Fibroblast of skin of right biceps (primary cell): ENCODE measurements around the gene ATP5MG.
"Not testable (repeated sequence)": the region's sequence is repeated elsewhere in the genome, so short reads cannot be mapped to it uniquely, and the experiment has no call there.

Experiments used
- DNase-seq: peaks from one replicate; pipeline ENCODE4 v3.0.0-alpha.2; 2013

Gene ATP5MG

DNA sequence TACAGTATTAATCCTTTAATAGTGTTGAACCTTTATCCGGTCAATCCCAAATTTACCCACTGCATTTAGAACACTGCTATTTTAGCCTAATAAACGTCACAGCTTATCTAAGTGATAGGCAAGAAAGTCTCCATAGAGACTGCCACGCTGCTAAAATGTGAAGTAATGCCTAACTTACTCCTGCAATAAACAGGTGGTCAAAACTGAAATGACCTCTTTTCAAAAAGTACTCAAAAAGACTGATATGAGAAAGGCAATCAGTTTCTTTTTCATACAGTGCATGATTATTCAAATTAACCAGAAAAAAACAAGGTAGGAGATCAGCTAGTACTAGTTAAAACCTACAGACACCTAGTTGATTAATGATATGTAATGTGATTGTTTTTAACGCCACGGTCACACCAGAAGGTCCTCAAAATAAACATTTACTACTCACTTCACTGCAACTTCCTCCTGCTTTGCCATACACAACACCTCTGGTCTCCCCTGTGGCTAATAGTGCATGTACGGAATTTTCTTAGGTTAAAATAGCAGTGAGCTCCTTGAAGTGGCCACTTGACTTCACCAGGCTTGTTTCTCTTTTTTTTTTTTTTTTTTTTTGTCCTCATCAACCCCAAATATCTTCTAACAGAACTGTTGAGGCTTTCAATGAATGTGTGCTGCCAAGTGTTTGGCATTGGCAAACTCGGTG lies 8.8 kb downstream of the ATP5MG start:
- DNase-seq, result no peak

DNA sequence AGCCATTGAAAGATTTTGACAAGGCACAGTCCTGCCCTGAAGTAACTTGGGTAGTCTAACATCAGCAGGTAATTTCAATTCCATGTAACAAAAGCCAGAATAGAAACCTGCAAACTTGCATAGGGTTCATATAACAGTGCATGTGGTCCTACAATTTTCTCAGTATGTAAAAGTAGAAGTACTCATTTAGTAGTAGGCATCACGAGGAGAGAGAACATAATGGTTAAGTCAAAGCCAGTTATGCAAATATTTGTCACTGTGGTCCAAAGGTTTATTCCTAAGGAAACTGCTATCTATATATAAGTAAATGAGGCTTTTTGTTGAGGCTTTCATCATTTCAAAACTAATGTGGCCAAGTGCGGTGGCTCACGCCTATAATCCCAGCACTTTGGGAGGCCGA lies 10.1 kb downstream of the ATP5MG start:
- DNase-seq, result no peak

DNA sequence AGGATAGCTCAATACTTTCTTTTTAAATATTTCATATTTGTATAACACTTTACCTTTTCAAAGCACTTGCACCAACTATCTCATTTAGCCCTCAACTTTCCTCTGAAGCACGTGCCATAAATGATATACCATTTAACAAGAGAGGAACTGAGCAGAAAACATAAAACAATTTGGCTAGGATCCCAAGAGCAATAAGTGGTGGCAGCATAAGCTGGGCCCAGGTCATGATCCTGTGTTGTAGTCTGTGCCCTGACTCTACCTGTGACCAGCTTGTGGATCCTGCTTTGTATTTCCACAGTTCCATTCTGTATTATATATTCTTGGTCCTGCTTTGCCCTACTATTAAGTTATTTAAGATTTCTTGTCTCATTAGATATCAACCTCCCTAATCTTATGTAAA lies 11.5 kb downstream of the ATP5MG start:
- DNase-seq, result no peak

DNA sequence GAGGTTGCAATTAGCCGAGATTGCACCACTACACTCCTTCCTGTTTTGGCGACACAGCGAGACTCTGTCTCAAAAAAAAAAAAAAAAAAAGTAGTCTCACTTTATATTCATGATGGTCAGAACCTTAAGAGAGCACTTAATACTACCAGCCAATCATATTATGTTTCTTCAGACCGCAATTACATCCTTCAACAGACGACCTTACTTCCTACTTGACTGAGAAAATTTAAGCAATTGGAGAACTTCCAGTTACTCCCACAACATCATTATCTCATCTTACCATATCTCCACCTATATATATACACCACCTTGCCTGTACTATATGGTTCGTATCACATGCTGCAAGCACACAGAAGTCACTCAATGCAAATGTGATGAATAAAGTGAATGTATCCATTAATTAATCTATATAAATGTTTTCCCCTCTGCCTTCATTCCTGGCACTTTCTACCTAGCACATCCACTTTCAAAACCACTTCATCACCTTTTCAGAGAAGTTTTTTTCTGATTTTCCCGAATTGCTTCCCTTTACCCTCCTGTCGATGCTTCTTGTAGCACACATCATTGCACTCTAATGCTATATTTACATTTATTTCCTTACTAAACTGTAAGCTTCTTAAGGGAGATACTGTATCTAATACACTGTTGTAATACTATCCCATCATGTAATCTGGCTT lies 13.8 kb downstream of the ATP5MG start:
- DNase-seq, result no peak

DNA sequence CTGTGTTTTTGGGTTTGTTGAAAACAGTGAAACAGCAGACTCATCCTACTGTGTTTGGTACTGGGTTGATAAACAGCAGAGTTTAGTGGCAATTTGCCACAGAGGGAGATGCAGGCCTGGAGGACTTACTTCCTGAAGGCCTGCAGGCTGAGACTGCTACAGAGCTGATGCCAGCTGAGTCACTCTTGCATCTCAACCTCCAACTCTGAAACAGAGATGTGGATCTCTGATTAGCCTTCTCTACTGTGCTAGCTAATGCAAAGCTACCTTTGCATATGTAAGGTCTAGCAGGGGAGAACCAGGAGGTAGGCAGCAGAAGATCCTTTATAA lies 14.3 kb downstream of the ATP5MG start:
- peak; percentile 92 for DNase-seq

DNA sequence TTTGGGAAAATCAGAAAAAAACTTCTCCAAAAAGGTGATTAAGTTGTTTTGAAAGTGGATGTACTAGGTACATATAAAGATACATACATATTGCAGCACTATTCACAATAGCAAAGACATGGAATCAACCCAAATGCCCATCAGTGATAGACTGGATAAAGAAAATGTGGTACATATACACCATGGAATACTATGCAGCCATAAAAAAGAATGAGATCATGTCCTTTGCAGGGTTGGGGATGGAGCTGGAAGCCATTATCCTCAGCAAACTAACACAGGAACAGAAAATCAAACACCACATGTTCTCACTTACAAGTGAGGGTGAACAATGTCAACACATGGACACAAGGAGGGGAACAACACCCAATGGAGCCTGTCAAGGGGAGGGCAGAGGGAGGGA lies 15.5 kb downstream of the ATP5MG start:
- not testable (repeated sequence) for DNase-seq

DNA sequence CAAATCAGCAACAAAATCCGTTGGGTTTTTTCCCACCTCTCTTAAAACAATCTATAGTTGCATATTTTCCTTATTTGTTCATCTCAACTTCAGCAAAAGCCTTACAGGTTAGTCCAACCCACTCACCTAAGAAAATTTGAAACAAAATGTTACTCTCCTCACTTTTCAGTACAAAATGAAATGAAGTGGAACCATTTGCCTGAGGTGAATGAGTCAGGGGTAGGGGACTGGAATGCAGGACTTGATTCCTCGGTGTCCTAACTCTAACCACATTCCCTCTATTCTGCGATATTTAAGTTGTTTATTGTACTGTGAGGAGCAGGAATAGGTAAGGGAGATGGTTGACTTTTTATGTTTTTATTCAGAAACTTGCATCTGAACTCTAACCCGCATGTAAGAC lies 16.4 kb downstream of the ATP5MG start:
- DNase-seq, result no peak

DNA sequence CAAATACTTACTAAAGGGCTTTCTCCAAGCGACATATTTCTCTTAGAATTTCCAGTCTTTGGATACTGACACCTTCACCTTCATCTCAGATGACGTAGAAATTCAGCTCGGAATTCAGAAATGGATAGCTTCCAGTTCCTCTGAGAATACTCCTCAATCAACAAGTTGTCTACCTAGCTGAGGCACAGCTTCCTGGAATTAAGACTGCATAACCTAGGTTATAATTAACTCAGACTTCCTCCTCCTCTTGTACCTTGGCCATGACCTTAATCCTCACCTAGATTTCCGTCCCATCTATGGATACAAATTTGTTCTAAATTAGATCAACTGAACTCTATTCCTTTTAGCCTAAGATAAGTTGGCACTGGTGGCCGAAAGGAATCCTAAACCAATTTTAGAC lies 17.4 kb downstream of the ATP5MG start:
- no peak for DNase-seq

DNA sequence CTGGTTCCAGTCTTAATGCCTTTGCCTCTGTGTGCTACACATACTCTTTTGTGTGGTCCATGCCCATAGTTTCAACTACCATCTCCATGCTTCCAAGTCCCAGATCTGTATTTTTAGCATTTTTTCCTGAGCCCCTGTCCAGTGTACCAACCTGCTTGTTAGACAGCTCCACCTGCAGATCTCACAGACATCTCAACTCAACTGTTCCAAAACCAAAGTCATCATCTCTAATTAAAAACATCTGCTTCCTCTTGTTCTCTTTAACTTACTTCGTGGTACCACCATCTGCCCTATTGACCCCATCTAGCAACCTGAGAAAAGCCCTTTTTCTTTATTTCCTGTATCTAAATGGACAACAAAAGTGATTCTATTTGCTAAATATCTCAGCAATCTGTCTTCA lies 26.3 kb downstream of the ATP5MG start:
- DNase-seq, result no peak

DNA sequence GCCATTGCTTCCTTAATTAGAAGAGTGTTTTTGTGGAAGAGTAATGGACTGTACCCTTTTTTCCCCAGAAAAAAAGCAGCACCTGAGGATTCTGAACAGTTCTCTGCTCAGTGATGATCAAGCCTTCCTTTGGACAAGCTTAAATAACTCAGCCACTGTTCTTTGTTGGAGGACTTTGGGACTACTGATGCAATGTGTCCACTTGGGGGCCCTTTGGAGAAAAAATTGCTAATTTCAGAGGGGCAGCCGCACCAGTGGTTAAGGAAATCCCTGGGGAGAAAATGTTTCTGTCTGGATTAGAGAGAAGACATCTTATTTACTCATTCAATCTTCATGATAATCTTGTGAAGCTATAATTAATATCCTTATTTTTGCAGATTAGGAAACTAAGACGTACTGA lies 29.6 kb downstream of the ATP5MG start:
- DNase-seq, result no peak

DNA sequence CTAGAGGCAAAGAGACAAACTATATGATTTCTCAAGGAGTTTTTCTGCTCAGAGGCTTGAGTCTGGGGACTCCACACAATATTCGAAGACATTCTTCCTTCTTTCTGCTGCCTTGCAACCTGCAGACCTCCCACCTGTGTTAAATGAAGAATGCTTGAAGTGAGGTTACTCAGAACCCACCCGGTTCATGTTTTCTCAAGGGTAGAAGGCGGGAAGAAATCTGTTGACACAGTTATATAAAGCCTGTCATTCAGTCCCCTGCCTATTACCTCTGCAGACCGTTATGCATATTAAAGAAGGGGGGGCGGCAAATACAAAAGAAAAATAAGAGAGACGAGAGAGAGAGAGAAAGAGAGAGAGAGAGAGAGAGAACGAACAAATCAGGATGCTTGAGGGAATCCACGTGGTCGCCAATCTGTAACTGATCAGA lies 32.7 kb downstream of the ATP5MG start:
- peak; percentile 50 for DNase-seq

DNA sequence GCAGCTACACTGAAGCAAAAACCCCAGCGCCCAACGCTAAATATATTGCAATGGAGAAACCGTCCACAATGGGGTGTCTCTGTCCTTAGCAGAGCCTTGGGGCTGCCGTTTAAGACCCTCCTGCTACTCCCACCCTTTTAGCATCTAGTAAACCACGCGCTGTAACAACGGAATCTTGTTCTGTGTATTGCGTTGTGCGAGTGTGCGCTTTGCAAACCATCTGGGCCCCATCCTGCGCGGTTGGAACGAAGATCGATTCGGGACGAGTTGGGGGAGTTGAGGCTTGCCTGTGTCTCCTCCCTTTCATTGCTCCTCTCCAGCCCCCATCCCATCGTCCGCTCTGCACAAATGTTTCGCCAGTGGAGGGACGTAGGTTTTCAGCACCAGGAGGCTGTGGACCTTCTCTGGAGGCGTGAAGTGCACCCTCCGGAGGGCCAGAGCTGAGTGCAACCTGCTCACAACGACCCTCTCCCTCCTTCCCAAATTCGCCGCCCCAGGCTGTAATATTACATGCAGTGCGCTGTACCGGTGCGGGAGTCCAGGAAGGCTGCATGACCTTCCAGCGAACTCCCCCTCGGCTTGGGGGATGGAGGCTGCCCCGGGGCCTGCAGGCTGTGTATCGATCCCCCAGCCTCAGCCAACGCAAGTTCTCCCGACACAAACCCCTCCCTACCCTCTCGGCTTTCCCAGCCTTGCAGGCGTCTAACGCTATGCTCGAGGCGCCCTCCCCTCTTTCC lies 33.3 kb downstream of the ATP5MG start:
- peak; percentile 31 for DNase-seq

DNA sequence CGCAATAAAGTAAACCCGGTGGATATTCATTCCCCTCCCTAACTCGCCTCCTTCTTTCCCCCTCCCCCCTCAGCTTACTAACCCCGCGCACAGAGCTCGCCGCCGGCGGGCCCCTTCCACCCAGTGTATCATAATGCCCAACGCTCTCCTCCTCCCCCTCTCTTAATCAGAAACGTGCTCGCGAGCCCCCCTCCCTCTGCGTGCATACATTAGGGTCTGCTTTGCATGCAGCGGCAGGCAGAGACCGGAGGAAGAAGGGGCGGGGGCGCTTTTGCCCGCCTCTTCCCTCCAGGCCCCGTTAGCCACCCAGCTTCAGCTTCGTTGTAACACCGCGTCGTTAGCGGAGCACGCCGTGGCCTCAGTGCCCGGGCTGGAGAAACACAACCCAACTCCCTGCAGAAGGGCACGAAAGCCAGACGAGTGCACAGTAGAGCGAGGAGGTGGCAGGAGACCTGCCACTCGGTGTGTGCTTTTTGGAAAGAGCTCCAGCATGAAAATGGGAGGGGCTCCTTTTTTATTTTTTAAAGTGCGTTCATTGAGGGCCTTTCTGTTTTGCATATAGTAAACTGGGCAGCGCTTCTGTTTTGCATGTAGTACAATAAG lies 34.0 kb downstream of the ATP5MG start:
- DNase-seq, result peak; percentile 58

DNA sequence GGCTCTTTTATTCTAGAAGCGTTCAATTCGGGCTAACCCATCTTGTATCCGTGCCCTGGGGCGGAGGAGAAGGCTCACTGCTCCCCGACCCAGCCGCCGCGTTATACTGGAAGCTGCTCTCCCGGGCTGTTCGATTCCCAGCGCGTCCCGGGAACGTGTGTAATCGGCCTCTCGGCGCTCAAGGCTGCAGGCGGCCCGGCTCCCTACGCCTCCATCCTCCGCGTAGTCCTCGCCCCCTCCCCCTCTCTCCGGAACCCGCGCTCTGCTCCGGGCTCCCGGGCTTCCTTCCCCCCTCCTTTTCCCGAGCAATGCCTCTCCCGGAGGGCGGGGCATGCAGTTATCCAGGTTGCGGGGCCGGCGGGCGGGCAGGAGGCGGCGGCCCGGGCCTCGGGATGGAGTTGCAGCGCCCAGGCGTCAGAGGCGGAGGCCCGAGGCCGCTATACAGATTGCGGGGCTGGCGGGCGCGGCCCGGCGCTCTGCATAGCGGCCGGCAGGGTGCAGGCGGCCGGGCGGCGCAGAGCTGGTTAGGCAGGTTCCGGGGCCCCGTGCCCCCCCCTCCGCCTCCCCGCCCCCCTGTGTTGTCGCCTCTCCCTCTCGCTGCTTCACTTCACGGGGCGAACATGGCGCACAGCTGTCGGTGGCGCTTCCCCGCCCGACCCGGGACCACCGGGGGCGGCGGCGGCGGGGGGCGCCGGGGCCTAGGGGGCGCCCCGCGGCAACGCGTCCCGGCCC lies 34.7 kb downstream of the ATP5MG start, which contains the start of gene KMT2A:
TSS of gene KMT2A (plus strand) at position 600 of the 732 bp plus-strand sequence. CDS start at position 621, 21 bp downstream.
- DNase-seq, result peak; percentile 99

DNA sequence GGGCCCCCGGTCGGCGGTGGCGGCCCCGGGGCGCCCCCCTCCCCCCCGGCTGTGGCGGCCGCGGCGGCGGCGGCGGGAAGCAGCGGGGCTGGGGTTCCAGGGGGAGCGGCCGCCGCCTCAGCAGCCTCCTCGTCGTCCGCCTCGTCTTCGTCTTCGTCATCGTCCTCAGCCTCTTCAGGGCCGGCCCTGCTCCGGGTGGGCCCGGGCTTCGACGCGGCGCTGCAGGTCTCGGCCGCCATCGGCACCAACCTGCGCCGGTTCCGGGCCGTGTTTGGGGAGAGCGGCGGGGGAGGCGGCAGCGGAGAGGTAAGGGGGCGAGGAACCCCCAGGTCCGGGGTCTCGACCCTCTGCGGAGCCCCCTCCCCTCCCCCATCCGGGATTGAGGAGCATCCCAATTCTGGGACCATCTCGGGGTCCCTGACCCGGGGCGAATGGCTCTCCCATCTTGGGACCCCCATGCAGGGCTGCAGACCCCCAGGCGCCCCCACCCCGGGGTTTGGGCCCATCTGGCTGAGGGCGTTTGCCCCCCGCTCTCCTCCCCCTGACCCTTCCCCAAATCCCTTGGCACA lies 35.3 kb downstream of the ATP5MG start:
- DNase-seq, result peak; percentile 22

DNA sequence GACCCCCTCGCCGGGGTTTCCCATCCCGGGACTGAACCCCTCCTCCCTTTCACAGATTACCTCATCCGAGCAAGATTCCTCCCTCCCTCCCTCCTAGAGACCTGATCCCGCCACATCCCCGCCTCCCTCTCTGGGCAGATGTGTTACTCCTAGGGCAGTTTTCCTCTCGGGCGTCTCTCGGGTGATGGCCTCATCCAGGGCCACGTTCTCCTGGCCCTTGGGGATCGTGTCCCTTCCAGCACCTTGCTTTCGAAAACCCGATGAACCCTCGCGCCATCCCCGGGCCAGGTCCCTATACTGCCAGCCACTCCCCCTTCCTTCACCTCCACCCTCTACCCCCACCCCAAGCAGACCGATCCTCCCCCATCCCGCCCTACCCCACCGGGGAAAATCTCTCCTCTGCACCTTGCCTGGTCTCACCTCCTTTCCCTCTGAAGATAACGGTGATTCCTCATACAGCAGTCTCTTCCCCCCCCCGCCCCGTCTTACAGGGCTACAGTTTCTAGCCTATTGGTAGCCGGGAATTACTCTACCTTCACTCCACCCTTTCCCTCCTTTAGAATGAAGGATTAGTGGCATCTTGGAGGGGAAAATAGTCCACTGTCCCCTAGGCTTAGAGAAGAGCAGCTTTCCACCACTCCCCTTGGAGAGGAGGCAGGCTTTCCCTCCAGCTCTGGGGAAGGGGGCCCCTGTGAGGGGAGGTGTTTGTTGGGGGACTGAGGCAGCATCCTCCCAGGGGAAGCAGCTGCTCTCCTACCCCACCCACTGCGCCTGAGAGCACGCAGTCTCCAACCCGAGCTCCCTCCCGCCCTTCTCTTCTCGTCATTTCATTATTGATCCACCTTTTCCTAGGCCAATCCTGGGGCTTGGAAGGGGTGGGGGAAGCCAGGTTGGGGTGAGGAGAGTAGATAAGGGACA lies 36.1 kb downstream of the ATP5MG start:
- peak; percentile 47 for DNase-seq

DNA sequence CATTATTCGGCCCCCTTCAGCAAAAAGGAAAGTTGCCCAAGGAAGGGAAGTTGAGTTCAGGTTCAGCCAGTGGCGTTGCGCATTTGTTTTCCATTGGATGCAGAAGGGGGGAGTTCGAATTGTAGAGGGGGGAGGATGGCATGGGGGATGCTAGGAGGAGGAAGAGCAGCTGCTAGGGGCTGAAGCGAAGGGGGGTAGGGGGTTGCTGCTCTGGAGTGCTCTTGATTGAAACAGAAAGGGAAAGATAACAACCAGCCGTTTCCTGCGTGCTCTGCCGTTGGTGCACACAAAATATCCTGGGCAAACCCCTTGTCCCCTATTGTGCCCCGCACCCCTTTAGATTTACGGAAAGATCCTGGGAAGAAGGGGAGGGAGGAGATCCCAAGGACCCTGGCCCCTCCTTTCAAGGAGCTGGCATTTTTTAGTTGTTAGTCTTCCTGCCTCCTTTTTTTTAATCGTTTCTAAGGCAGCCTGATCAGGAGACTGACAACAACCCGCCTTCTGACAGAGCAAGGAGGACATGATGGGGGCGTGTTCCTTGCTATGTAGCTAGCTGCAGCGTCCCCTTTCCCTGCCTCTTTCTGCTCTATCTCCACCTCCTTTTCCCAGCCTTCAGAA lies 37.0 kb downstream of the ATP5MG start:
- peak; percentile 78 for DNase-seq

DNA sequence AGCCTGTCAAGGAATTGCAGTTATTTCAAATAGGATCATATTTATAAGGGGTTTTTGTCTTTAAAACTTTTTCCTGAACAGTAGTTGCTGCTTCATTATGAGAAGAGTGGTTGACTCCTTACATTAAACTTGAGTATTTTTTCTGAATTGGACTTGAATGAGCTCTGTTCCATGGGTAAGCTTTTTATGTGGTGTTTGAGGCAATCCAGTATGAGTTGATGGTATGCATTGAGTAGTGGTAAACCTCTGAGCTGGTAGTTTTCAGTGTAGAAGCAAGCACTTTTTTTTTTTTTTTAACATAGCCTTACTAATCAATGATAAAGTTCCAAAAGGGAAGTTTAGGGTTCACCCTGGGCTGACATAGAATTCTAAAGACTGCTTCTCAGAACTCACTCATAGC lies 38.2 kb downstream of the ATP5MG start:
- no peak for DNase-seq

DNA sequence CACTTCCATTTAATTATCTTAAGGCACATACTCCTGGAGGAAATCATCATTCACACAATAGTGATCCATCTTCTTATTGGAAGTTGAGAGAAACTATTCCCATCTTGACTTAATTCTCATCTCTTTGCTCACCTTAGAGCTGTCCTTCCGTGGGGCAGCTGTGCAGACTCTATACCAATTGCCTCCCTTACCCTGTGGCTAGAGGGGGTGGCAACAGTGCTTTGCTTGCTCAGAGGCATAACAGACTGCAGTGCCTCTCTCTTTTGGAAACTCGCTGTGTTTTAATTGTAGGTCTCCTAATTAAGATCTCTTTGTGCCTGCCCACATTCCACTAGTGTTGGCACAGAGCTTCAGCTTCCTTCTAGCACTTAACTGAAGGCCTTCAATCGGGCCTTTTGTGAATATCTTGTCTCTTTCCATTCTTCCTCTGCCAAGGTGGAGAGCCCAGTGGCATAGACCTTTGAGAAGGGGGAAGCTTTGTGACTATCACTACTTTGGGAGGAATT lies 40.4 kb downstream of the ATP5MG start:
- DNase-seq, result no peak

DNA sequence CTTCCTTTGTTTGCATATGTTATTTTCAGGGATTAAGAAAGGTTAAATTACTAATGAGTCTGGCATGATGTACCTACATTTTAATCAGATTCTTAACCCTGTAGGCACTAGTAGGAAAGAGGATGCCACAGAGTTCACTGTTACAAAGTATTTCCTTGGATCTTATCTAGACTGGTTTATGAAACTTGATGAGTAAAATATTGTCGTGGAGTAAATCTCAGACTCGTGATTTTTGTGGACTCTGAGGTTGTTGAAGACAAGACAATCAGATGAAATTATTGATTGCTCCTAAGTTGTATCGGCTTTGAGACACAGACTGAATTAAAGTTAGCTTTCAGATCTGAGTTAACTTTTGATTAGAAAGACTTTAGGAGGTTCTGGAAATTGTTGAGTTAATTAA lies 40.9 kb downstream of the ATP5MG start:
- DNase-seq, result no peak
